ENCODE results near the gene GTF2IRD1. TPM values are rescaled to one million over a fixed set of nuclear protein-coding genes. Genes with fewer than 3 reads are reported as not detected.

The GTF2IRD1 gene
- total and polyA plus RNA-seq, 2 experiments from 2014 or later: 28.7 to 37.1 TPM

DNA sequence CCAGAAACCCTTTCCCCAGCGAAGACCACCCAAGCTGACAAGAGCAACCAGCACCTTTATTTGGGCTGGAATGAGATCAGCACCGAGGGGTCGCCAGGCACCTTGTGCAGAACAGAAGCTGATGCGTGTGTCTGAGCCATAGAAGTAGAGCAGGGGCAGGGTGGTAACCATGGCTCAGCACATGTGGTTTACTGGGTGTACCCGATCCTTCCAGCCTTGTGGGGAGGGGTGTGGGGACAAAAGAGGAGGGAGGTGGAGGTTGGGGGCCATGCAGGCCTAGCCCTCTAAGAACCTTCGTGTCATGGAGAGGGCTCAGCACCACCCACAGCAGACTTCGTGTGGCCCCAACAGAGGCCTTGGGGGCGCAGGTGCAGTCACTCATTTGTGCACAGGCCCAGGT lies 119.8 kb downstream of the GTF2IRD1 start:
- no peak overlapping the region for H3K4me3 ChIP-seq
- H3K4me2 ChIP-seq: no peak overlapping the region
- no peak overlapping the region for H3K4me3 Mint-ChIP-seq
- no peaks in the 10 kb centered on the region for H3K9me2 ChIP-seq (ENCODE audit: insufficient read depth)
- H2AFZ ChIP-seq: no peak overlapping the region
- no peaks in the 10 kb centered on the region for H3K4me1 ChIP-seq (ENCODE audit: insufficient read depth)
- ATAC-seq (no peak), DNase-seq (ENCODE audit: low spot score) (no peak)
- peaks cover 14% of the 10 kb centered on the region; the same call in 2 of the 3 replicates for H3K36me3 Mint-ChIP-seq (ENCODE audit: low read depth)
- no peaks in the 10 kb centered on the region for H3K27me3 ChIP-seq (ENCODE audit: insufficient read depth)
- no peaks in the 10 kb centered on the region for H3K79me2 ChIP-seq (replicated peaks; ENCODE audit: insufficient read depth)
- H3K36me3 ChIP-seq (ENCODE audit: insufficient read depth): no peaks in the 10 kb centered on the region
- peak overlapping the region; percentile 30; the same call in 1 of the 2 replicates for H3K27ac Mint-ChIP-seq
- H3K27me3 Mint-ChIP-seq (ENCODE audit: insufficient read depth, low read depth, poor library complexity): peaks cover 12% of the 10 kb centered on the region
- no peaks in the 10 kb centered on the region for H3K9me3 Mint-ChIP-seq
- TF ChIP-seq CREB1 (CRISPR knock-in tag; IDR thresholded peaks at IDR 0.05; ENCODE audit: low read depth) (no peak), EZH2 (IDR thresholded peaks at IDR 0.05; ENCODE audit: low read depth, unreplicated experiment) (no peak), STAT1 (IDR thresholded peaks at IDR 0.05; ENCODE audit: unreplicated experiment) (no peak), EZH2phosphoT487 (IDR thresholded peaks at IDR 0.05; ENCODE audit: unreplicated experiment) (no peak), POLR2AphosphoS5 (IDR thresholded peaks at IDR 0.05; ENCODE audit: low read depth) (no peak), NANOG (IDR thresholded peaks at IDR 0.05; ENCODE audit: borderline replicate concordance) (no peak), JUNB (IDR thresholded peaks at IDR 0.05; ENCODE audit: unreplicated experiment) (no peak), ZNF331 (CRISPR knock-in tag; IDR thresholded peaks at IDR 0.05; ENCODE audit: low read depth) (no peak), ZNF114 (CRISPR knock-in tag; IDR thresholded peaks at IDR 0.05) (no peak)
- TF ChIP-seq, protein P1, sequence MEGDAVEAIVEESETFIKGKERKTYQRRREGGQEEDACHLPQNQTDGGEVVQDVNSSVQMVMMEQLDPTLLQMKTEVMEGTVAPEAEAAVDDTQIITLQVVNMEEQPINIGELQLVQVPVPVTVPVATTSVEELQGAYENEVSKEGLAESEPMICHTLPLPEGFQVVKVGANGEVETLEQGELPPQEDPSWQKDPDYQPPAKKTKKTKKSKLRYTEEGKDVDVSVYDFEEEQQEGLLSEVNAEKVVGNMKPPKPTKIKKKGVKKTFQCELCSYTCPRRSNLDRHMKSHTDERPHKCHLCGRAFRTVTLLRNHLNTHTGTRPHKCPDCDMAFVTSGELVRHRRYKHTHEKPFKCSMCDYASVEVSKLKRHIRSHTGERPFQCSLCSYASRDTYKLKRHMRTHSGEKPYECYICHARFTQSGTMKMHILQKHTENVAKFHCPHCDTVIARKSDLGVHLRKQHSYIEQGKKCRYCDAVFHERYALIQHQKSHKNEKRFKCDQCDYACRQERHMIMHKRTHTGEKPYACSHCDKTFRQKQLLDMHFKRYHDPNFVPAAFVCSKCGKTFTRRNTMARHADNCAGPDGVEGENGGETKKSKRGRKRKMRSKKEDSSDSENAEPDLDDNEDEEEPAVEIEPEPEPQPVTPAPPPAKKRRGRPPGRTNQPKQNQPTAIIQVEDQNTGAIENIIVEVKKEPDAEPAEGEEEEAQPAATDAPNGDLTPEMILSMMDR (conservative IDR thresholded peaks at IDR 0.05; ENCODE audit: low read depth in 2 of 2): no peak
- TF ChIP-seq, protein P2, sequence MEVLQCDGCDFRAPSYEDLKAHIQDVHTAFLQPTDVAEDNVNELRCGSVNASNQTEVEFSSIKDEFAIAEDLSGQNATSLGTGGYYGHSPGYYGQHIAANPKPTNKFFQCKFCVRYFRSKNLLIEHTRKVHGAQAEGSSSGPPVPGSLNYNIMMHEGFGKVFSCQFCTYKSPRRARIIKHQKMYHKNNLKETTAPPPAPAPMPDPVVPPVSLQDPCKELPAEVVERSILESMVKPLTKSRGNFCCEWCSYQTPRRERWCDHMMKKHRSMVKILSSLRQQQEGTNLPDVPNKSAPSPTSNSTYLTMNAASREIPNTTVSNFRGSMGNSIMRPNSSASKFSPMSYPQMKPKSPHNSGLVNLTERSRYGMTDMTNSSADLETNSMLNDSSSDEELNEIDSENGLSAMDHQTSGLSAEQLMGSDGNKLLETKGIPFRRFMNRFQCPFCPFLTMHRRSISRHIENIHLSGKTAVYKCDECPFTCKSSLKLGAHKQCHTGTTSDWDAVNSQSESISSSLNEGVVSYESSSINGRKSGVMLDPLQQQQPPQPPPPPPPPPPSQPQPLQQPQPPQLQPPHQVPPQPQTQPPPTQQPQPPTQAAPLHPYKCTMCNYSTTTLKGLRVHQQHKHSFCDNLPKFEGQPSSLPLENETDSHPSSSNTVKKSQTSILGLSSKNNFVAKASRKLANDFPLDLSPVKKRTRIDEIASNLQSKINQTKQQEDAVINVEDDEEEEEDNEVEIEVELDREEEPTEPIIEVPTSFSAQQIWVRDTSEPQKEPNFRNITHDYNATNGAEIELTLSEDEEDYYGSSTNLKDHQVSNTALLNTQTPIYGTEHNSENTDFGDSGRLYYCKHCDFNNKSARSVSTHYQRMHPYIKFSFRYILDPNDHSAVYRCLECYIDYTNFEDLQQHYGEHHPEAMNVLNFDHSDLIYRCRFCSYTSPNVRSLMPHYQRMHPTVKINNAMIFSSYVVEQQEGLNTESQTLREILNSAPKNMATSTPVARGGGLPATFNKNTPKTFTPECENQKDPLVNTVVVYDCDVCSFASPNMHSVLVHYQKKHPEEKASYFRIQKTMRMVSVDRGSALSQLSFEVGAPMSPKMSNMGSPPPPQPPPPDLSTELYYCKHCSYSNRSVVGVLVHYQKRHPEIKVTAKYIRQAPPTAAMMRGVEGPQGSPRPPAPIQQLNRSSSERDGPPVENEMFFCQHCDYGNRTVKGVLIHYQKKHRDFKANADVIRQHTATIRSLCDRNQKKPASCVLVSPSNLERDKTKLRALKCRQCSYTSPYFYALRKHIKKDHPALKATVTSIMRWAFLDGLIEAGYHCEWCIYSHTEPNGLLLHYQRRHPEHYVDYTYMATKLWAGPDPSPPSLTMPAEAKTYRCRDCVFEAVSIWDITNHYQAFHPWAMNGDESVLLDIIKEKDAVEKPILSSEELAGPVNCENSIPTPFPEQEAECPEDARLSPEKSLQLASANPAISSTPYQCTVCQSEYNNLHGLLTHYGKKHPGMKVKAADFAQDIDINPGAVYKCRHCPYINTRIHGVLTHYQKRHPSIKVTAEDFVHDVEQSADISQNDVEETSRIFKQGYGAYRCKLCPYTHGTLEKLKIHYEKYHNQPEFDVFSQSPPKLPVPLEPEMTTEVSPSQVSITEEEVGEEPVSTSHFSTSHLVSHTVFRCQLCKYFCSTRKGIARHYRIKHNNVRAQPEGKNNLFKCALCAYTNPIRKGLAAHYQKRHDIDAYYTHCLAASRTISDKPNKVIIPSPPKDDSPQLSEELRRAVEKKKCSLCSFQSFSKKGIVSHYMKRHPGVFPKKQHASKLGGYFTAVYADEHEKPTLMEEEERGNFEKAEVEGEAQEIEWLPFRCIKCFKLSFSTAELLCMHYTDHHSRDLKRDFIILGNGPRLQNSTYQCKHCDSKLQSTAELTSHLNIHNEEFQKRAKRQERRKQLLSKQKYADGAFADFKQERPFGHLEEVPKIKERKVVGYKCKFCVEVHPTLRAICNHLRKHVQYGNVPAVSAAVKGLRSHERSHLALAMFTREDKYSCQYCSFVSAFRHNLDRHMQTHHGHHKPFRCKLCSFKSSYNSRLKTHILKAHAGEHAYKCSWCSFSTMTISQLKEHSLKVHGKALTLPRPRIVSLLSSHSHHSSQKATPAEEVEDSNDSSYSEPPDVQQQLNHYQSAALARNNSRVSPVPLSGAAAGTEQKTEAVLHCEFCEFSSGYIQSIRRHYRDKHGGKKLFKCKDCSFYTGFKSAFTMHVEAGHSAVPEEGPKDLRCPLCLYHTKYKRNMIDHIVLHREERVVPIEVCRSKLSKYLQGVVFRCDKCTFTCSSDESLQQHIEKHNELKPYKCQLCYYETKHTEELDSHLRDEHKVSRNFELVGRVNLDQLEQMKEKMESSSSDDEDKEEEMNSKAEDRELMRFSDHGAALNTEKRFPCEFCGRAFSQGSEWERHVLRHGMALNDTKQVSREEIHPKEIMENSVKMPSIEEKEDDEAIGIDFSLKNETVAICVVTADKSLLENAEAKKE (CRISPR knock-in tag; IDR thresholded peaks at IDR 0.05): no peak
- TF ChIP-seq, protein P3, sequence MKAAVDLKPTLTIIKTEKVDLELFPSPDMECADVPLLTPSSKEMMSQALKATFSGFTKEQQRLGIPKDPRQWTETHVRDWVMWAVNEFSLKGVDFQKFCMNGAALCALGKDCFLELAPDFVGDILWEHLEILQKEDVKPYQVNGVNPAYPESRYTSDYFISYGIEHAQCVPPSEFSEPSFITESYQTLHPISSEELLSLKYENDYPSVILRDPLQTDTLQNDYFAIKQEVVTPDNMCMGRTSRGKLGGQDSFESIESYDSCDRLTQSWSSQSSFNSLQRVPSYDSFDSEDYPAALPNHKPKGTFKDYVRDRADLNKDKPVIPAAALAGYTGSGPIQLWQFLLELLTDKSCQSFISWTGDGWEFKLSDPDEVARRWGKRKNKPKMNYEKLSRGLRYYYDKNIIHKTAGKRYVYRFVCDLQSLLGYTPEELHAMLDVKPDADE (IDR thresholded peaks at IDR 0.05): no peak
- TF ChIP-seq, protein P4, sequence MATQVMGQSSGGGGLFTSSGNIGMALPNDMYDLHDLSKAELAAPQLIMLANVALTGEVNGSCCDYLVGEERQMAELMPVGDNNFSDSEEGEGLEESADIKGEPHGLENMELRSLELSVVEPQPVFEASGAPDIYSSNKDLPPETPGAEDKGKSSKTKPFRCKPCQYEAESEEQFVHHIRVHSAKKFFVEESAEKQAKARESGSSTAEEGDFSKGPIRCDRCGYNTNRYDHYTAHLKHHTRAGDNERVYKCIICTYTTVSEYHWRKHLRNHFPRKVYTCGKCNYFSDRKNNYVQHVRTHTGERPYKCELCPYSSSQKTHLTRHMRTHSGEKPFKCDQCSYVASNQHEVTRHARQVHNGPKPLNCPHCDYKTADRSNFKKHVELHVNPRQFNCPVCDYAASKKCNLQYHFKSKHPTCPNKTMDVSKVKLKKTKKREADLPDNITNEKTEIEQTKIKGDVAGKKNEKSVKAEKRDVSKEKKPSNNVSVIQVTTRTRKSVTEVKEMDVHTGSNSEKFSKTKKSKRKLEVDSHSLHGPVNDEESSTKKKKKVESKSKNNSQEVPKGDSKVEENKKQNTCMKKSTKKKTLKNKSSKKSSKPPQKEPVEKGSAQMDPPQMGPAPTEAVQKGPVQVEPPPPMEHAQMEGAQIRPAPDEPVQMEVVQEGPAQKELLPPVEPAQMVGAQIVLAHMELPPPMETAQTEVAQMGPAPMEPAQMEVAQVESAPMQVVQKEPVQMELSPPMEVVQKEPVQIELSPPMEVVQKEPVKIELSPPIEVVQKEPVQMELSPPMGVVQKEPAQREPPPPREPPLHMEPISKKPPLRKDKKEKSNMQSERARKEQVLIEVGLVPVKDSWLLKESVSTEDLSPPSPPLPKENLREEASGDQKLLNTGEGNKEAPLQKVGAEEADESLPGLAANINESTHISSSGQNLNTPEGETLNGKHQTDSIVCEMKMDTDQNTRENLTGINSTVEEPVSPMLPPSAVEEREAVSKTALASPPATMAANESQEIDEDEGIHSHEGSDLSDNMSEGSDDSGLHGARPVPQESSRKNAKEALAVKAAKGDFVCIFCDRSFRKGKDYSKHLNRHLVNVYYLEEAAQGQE (IDR thresholded peaks at IDR 0.05; ENCODE audit: unreplicated experiment): no peak
- H3F3A ChIP-seq (replicated peaks; ENCODE audit: low read depth): peaks cover 4% of the 10 kb centered on the region
- H3K4me1 Mint-ChIP-seq: peaks cover 6% of the 10 kb centered on the region
- H4K20me1 ChIP-seq (replicated peaks; ENCODE audit: insufficient read depth): no peaks in the 10 kb centered on the region
- no peak overlapping the region for H3K27ac ChIP-seq (ENCODE audit: low read depth)
